Stimulated activated naive CD8-positive, alpha-beta T cell treated with anti-CD3 and anti-CD28 coated beads, Interleukin-15, Interleukin-2, amounts not matched to agents 100 ng/mL and 50 ng/mL, for 24 hours (primary cell): ENCODE data around the gene ZBTB7C.

Experiments used
- H3K27ac Mint-ChIP-seq: one replicate; pipeline ENCODE4 v1.8.0; 2021; ENCODE audit warnings: mild to moderate bottlenecking, mixed read lengths
- H3K27me3 Mint-ChIP-seq: one replicate; pipeline ENCODE4 v1.8.0; 2021; ENCODE audit warnings: mixed read lengths
- H3K36me3 Mint-ChIP-seq: one replicate; pipeline ENCODE4 v1.8.0; 2021; ENCODE audit warnings: low read depth, mixed read lengths
- H3K4me1 Mint-ChIP-seq: one replicate; pipeline ENCODE4 v1.8.0; 2021; ENCODE audit warnings: low read depth, mixed read lengths
- H3K4me3 Mint-ChIP-seq: one replicate; pipeline ENCODE4 v1.8.0; 2021; ENCODE audit warnings: mild to moderate bottlenecking, mixed read lengths
- H3K9me3 Mint-ChIP-seq: one replicate; pipeline ENCODE4 v1.8.0; 2021; ENCODE audit warnings: mixed read lengths

The ZBTB7C gene

GRCh38 chr18:48113691-48114090, 295.5 kb downstream of the ZBTB7C start:
- Mint-ChIP-seq H3K9me3 (no peaks in the 10 kb centered on the region), H3K4me3 (no peak overlapping the region), H3K4me1 (no peaks in the 10 kb centered on the region), H3K27me3 (peaks cover 2% of the 10 kb centered on the region), H3K36me3 (no peaks in the 10 kb centered on the region), H3K27ac (no peak overlapping the region)

GRCh38 chr18:48111587-48111986, 297.6 kb downstream of the ZBTB7C start:
- peaks cover 5% of the 10 kb centered on the region for H3K27me3 Mint-ChIP-seq
- no peaks in the 10 kb centered on the region for H3K9me3 Mint-ChIP-seq
- no peaks in the 10 kb centered on the region for H3K36me3 Mint-ChIP-seq
- no peak overlapping the region for H3K27ac Mint-ChIP-seq
- no peak overlapping the region for H3K4me3 Mint-ChIP-seq
- H3K4me1 Mint-ChIP-seq, result no peaks in the 10 kb centered on the region

- Mint-ChIP-seq H3K27ac (no peak overlapping the region), H3K4me3 (no peak overlapping the region), H3K4me1 (no peaks in the 10 kb centered on the region), H3K27me3 (peaks cover 12% of the 10 kb centered on the region), H3K36me3 (no peaks in the 10 kb centered on the region), H3K9me3 (no peaks in the 10 kb centered on the region)
Measured at GRCh38 chr18:48110797-48111196, 298.4 kb downstream of the ZBTB7C start.

- Mint-ChIP-seq H3K4me3 (no peak overlapping the region), H3K36me3 (no peaks in the 10 kb centered on the region), H3K9me3 (no peaks in the 10 kb centered on the region), H3K4me1 (no peaks in the 10 kb centered on the region), H3K27ac (no peak overlapping the region), H3K27me3 (peaks cover 12% of the 10 kb centered on the region)
Measured at GRCh38 chr18:48109961-48110493, 299.2 kb downstream of the ZBTB7C start.

GRCh38 chr18:48108136-48108535, 301.0 kb downstream of the ZBTB7C start:
- Mint-ChIP-seq H3K4me1 (no peaks in the 10 kb centered on the region), H3K36me3 (no peaks in the 10 kb centered on the region), H3K4me3 (no peak overlapping the region), H3K27me3 (peaks cover 12% of the 10 kb centered on the region), H3K9me3 (no peaks in the 10 kb centered on the region), H3K27ac (no peak overlapping the region)

GRCh38 chr18:48106976-48107781, 302.0 kb downstream of the ZBTB7C start:
- Mint-ChIP-seq H3K27me3 (peaks cover 12% of the 10 kb centered on the region), H3K4me1 (no peaks in the 10 kb centered on the region), H3K36me3 (no peaks in the 10 kb centered on the region), H3K4me3 (no peak overlapping the region), H3K27ac (no peak overlapping the region), H3K9me3 (no peaks in the 10 kb centered on the region)

- Mint-ChIP-seq H3K4me1 (no peaks in the 10 kb centered on the region), H3K36me3 (no peaks in the 10 kb centered on the region), H3K9me3 (no peaks in the 10 kb centered on the region), H3K4me3 (no peak overlapping the region), H3K27me3 (peaks cover 15% of the 10 kb centered on the region), H3K27ac (no peak overlapping the region)
Measured at GRCh38 chr18:48106498-48106897, 302.7 kb downstream of the ZBTB7C start.

- no peaks in the 10 kb centered on the region for H3K36me3 Mint-ChIP-seq
Measured at GRCh38 chr18:48105317-48105716, 303.9 kb downstream of the ZBTB7C start.

GRCh38 chr18:48104705-48105104, 304.5 kb downstream of the ZBTB7C start:
- H3K36me3 Mint-ChIP-seq, result no peaks in the 10 kb centered on the region
- peaks cover 23% of the 10 kb centered on the region for H3K27me3 Mint-ChIP-seq
- no peaks in the 10 kb centered on the region for H3K9me3 Mint-ChIP-seq
- no peak overlapping the region for H3K4me3 Mint-ChIP-seq
- H3K27ac Mint-ChIP-seq, result no peak overlapping the region
- H3K4me1 Mint-ChIP-seq, result no peaks in the 10 kb centered on the region

More at GRCh38 chr18:48105317-48105716, 303.9 kb downstream of the ZBTB7C start:
- no peak overlapping the region for H3K27ac Mint-ChIP-seq
- H3K4me3 Mint-ChIP-seq, result no peak overlapping the region
- peaks cover 17% of the 10 kb centered on the region for H3K27me3 Mint-ChIP-seq
- no peaks in the 10 kb centered on the region for H3K4me1 Mint-ChIP-seq
- H3K9me3 Mint-ChIP-seq, result no peaks in the 10 kb centered on the region

GRCh38 chr18:48100651-48101165, 308.5 kb downstream of the ZBTB7C start:
- no peaks in the 10 kb centered on the region for H3K9me3 Mint-ChIP-seq
- H3K27ac Mint-ChIP-seq, result no peak overlapping the region
- no peaks in the 10 kb centered on the region for H3K36me3 Mint-ChIP-seq
- peaks cover 17% of the 10 kb centered on the region for H3K27me3 Mint-ChIP-seq
- no peak overlapping the region for H3K4me3 Mint-ChIP-seq
- H3K4me1 Mint-ChIP-seq, result no peaks in the 10 kb centered on the region

GRCh38 chr18:48100165-48100575, 309.0 kb downstream of the ZBTB7C start:
- Mint-ChIP-seq H3K27ac (no peak overlapping the region), H3K9me3 (no peaks in the 10 kb centered on the region), H3K4me3 (no peak overlapping the region), H3K4me1 (no peaks in the 10 kb centered on the region), H3K36me3 (no peaks in the 10 kb centered on the region), H3K27me3 (peaks cover 17% of the 10 kb centered on the region)

- Mint-ChIP-seq H3K27ac (no peak overlapping the region), H3K9me3 (no peaks in the 10 kb centered on the region), H3K4me1 (no peaks in the 10 kb centered on the region), H3K27me3 (peaks cover 17% of the 10 kb centered on the region), H3K36me3 (no peaks in the 10 kb centered on the region), H3K4me3 (no peak overlapping the region)
Measured at GRCh38 chr18:48099481-48100164, 309.6 kb downstream of the ZBTB7C start.

GRCh38 chr18:48098538-48098937, 310.6 kb downstream of the ZBTB7C start:
- Mint-ChIP-seq H3K9me3 (no peaks in the 10 kb centered on the region), H3K4me3 (no peak overlapping the region), H3K4me1 (no peaks in the 10 kb centered on the region), H3K36me3 (no peaks in the 10 kb centered on the region), H3K27me3 (peaks cover 17% of the 10 kb centered on the region), H3K27ac (no peak overlapping the region)

- Mint-ChIP-seq H3K9me3 (no peaks in the 10 kb centered on the region), H3K27me3 (peaks cover 21% of the 10 kb centered on the region), H3K4me3 (no peak overlapping the region), H3K36me3 (no peaks in the 10 kb centered on the region), H3K4me1 (no peaks in the 10 kb centered on the region), H3K27ac (no peak overlapping the region)
Measured at GRCh38 chr18:48098007-48098406, 311.2 kb downstream of the ZBTB7C start.

- H3K4me3 Mint-ChIP-seq, result no peak overlapping the region
- H3K27me3 Mint-ChIP-seq, result peaks cover 21% of the 10 kb centered on the region
- H3K36me3 Mint-ChIP-seq, result no peaks in the 10 kb centered on the region
Measured at GRCh38 chr18:48095726-48096125, 313.5 kb downstream of the ZBTB7C start.

More at GRCh38 chr18:48095726-48096125, 313.5 kb downstream of the ZBTB7C start:
- H3K9me3 Mint-ChIP-seq, result no peaks in the 10 kb centered on the region
- H3K27ac Mint-ChIP-seq, result no peak overlapping the region
- no peaks in the 10 kb centered on the region for H3K4me1 Mint-ChIP-seq
